Activated naive CD4-positive, alpha-beta T cell treated with anti-CD3 and anti-CD28 coated beads, Interleukin-2, amount 50 U/mL, for 16 hours (primary cell): ENCODE measurements around the gene SLC29A3.
A peak's percentile ranks its signal among the peaks of the same experiment; 100 is the strongest.

ENCODE experiments used
- DNase-seq: peaks from one replicate; pipeline ENCODE4 v3.0.0-alpha.2; 2020

SLC29A3 gene

DNA sequence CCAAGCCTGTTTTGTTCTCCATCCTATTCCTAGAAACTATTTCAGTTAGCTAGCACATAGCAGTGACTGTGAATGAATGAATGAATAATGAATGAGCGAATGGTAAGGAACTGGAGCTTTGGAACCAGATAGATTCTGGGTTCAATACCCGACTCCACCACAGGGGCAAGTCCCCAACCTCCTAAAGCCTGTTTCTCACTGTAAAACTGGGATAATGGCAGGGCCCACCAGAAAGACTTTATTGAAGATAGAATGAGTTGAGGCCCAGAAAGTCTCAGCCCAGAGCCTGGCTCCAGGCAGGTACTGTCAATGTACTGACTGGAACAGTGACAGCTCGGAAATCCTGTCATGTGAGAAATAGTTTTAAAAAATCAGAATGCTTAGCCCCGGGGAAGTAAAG, 76.6 kb downstream of the SLC29A3 start:
- DNase-seq, result no peak

DNA sequence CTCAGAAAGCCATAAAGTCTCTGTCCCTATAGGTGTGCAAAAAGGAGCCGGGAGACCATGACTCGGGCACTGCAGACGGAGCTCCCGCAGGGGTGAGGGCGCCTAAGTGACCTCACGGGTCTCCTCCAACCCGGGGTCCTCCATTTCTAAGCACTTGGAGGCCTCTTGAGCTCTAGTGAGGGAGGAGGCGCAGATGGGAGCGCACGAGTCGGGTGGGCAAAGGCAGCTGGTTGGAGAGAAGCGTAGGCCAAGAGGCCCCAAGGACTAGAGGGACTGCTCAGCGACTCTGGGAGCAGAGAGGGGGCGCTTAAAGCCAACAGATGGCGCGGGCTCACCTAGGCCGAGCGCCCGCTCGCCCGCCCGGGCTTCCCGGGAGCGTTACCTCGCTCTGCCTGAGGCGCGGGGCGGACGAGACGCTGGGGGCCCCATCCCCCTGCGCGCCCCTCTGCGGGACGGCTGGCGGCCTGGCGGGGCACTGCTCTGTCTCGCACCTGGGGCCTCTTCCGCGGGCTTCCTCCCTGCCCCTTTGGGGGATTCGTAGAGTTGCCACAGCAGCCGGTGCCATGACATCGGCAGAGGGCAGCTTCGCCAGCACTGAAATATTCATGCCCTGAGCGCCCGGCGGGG, 77.1 kb downstream of the SLC29A3 start:
- peak; percentile 37 for DNase-seq

DNA sequence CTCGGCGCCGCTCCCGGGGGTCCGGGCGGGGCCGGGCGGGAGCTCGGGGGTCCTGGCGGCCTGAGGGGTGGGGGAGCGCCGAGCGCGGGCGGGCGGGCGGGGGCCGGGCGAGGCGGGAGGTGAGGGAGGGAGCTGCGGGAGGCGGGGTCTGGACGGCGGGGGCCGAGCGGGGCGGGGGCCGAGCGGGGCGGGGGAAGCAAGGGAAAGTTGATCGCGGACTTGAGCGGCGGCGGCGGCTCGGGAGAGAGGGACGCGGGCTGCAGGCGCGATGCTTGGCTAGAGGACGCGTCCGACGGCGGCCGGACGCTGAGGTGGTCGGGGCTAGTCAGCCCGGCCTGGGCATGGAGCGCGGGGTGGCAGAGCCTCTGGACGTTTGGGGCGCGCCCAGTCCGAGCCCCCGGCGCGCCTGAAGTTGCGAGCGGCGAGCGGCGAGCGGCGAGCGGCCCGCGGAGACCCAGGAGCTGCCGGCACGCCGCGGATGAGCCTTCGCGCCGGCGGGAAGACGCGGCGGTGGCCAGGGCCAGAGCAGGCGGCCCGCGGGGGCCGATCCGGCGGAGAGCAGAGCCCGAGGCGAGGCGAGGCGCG, 77.7 kb downstream of the SLC29A3 start, which contains the start of gene CDH23:
CDH23 (plus strand) TSS at position 210 of the 585 bp plus-strand sequence. CDS start 42,912 bp downstream, outside the sequence.
- no peak for DNase-seq

DNA sequence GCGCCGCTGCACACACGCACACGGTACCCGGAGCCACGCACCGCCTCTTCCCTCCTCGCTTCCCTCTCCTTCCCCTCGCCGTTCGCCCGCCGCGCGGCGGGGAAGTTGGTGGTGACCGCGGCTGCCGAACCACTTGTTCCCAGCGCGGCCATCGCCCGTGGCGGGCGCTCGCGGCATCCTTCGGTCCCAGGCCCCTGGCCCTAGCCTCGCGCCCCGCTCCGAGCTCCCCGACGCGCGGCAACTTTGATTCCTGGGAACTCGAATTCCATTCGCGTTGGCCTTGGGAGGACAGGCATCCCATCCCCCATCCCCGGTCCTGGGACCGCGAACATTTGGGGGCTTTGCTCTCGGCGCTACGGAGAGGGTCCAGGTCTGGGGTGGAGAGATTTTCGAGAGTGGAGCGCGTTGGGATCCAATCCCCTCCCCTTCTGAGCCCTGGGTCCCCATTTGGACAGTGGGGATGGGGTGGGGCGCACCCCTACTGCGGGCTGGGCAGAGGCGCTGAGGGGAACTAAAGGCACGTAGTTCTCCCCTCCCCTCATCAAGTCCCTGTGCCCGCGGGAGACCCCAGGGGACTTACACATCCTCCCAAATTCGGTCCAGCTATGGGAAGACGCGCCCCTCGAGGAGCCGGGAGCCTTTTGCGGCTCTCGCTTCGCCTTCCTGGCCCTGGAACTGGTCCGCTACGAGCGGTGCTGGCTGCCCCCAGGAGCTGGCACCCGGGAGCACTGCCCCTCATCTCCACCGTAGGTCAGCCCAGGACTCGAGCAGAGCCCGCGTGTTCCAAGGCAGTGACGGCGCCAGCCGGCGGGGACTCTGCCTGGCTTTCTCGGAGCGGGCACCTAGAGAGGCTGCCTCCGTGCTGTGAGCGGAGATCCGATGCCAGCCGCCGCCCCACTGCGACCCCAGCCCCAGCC, 78.5 kb downstream of the SLC29A3 start:
- no peak for DNase-seq

DNA sequence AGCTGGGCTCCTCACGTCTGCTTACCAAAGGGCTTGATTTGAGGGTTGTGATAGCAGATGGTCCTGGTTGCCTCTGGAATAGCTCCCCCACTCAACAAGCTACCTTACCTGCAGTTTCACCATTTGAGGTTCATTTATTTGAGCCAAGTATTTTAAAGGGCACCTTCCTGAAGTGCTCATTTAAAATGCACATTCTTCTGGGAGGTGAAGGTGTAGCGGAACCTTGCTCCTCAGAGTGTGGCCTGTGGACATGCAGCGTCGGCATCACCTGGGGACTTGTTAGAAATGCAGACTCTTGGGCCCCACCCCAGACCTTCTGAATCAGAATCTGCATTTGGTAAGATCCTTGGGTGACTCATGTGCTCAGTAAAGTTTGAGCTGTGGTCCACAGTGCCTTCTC, 79.9 kb downstream of the SLC29A3 start:
- DNase-seq, result no peak

DNA sequence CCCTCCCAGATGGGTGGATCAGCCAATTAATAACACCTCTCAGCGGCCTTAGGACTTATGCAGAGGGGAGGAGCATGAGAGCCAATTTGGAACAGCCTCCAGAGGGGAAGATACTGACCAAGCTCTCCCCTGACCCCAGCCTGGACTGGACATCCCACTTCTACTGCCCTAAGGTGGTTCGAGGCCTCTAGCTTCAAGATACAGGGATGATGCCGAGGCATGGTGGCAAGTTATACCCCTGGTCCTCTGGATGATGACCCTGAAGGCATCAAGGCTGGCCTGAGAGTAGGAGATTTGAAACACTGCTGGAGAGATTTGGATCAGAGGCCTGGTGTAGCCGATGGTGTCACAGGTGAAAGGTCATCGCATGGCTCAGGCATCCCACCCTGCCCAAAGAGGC, 80.9 kb downstream of the SLC29A3 start:
- DNase-seq, result no peak

DNA sequence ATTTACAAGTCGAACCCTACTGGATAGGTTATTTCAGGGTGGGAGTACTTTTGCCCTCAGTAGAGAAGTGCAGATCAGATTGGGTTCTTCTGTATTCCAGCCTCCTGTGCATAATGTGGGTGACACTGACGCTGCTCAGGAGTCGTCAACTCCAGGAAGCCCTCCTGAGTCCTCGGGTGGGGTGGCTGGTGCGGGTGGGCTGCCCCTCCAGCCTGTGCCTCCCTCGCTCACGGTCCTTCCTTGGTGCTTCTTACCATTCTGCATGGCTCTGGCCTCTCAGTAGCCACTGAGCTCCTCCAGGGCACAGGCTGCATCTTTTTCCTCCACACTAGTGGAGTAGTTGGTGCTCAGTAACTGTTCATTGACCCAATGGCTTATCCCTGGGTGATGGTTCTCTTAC, 82.0 kb downstream of the SLC29A3 start:
- no peak for DNase-seq

DNA sequence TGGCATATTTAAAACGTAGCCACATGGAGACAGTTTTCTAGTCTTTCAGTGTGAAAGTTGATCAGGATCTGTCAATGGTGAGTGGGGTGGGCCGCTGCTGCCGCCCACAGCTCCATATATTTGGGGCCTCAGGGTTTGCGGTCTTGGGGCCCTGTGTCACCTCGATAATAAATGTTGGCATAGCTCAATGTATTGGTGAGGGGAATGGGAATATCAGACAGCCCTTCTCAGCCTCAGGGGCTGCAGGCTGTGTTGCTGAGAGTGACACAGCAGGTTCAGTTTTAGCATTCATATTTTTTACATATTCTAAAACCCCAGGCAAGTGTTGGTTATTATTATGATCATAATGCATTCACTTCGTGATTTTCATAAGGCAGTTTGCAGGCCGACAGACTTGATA, 82.9 kb downstream of the SLC29A3 start:
- no peak for DNase-seq

DNA sequence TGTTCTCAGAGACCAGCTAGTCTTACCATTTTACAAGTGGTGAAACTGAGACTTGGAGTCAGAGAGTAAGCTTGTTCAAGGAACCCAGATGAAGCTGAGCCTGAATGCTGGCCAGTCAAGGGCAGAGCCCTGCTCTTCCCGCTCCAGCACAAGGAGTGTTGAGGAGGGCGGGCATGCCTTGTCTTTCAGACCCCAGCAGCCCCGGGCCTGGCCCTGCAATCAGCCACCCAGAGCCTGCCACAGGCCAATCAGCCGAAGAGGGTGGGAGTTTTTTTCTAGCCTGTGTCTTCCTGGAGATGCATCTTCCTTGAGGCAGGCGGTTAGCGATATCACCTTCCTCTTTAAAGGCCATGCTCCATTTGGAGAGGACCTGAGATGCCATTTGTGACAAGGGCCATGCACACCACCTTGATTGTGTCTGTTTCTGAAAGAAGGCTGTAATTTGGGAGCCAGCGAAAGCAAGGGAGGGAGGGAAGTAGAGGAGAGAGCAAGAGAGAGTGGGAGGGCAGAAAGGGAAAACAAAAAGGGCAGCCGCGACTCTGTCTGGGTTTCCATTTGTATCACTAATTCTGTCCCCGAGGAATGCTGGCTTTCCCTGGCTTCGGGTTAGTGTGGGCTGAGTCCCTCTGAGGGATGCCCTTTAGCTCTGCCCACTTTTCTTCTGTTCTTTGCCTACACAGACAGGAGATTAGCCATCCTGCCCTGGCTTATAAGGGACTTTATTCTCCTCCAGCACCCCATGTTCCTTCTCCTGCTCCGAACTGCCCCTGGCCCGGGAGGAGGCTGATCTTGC, 85.6 kb downstream of the SLC29A3 start:
- DNase-seq, result no peak

DNA sequence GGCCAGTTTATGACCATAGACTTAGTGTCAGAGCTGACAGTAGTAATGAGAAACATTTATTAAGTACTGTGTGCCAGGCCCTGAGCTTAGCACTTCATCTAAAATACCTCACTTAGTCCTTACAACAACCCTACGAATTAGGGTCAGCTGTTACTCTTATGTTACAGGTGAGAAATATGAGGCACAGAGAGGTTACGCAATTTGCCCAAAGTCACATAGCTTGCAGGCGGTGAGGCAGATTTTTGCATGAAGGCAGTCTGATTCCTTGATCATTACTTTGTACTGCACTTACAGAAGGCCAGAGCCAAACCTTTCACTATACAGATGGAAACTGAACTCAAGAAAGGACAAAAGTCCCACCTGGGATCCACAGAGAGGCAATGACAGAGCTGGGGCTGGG, 87.8 kb downstream of the SLC29A3 start:
- DNase-seq, result no peak

DNA sequence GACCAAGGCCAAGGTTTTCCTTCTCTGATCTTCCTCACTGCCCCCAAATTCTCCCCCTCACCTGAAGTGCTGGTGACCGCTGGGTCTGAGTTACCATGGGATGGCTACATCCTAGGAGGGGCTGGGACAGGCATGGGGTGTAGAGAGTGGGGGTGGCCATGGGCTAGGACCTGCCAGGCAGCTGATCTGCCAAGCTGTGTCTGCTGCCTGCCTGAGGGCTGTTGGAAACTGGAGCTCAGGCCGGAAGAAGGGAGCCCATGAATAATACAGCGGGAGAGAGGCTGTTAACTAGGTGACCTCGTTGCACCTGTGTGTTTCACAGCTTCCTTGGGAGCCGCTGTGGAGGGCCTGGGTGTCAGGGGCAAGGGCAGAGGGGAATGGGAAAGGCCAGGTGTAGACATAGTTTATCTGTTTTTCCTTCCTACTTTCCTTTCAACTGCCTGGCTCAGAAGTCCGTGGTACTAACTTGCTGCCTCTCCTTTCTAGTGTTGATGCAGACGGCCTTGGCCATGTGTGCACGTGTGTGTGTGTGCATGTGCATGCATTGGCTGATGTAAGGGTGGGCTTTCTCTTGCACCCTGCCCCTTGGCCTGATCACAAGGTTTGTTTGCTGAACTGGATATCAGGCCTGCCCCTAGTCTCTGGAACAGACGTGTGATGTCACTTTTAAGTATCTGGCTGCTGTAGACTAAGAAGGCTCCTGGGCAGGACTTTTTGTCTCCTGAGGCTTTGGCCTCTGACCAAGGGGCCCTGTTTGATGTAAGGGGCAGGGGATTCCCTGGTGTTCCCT, 89.6 kb downstream of the SLC29A3 start:
- no peak for DNase-seq

DNA sequence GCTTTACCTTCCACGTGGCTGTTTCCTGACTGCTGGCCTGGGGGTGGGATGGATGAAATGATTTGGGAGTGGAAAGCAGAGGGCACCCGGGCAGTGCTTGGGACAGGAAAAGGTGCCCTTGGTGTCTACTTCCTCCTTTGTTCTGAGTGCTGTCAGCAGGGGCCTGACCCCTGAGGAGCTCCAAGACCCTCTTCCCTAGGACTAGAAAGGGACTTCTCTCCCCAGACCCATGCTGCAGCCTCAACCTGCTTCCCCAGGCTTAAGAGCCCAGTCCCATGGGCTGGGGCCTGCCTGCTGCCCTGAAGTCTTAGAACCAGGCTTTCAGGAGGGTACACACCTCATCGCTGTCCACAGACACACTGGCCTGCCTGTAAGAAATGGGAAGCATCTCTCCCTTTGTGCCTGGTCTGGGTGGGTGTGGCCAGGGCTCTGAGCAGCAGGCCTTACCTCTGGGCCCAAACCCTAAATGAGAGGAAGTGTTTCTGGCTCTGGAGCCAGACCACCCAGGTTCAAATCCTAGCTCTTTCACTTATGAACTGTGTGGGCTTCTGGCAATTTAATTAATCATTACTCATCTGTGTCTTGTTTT, 90.6 kb downstream of the SLC29A3 start:
- no peak for DNase-seq
